Loucy (cell line): ENCODE data around the gene IGF2BP1.

Experiments used
- EZH2phosphoT487 ChIP-seq: fragments of 200-600 bp; IDR thresholded peaks from 2 replicates; pipeline ENCODE4 v1.6.1; 2018; ENCODE audit warnings: antibody characterized with exemption, mild to moderate bottlenecking, moderate library complexity, borderline replicate concordance
- TF ChIP-seq, protein P1 (sequence below): fragments of 200-600 bp; sonication (generic); conservative IDR thresholded peaks from 2 replicates; pipeline ENCODE4 v1.5.1; 2014; ENCODE audit warnings: mild to moderate bottlenecking, antibody characterized with exemption, low read length

DNA sequence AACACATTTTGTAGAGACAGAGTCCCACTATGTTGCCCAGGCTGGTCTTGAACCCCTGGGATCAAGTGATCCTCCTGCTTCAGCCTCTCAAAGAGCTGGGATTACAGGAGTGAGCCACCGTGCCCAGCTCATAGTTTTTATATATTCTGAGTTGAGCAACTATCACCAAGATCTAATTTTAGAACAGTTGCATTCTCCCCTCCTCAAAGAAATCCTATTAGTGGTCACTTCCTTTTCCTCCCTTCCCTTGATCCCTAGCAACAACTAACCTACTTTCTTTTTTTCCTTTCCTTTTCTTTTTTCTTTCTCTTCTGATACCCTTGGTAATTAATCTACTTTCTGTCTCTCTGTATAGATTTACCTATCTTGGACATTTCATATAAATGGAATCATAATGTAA, 73.9 kb downstream of the IGF2BP1 start:
- TF ChIP-seq, protein P1, sequence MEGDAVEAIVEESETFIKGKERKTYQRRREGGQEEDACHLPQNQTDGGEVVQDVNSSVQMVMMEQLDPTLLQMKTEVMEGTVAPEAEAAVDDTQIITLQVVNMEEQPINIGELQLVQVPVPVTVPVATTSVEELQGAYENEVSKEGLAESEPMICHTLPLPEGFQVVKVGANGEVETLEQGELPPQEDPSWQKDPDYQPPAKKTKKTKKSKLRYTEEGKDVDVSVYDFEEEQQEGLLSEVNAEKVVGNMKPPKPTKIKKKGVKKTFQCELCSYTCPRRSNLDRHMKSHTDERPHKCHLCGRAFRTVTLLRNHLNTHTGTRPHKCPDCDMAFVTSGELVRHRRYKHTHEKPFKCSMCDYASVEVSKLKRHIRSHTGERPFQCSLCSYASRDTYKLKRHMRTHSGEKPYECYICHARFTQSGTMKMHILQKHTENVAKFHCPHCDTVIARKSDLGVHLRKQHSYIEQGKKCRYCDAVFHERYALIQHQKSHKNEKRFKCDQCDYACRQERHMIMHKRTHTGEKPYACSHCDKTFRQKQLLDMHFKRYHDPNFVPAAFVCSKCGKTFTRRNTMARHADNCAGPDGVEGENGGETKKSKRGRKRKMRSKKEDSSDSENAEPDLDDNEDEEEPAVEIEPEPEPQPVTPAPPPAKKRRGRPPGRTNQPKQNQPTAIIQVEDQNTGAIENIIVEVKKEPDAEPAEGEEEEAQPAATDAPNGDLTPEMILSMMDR, result no peak
- TF ChIP-seq EZH2phosphoT487, result no peak
